Ovary (tissue), 9 donors: ENCODE results near the gene SLC30A2. TPM values are rescaled to one million over a fixed set of nuclear protein-coding genes. Genes with fewer than 3 reads are reported as not detected.
A peak's percentile ranks its signal among the peaks of the same experiment; 100 is the strongest.

Experiments used
- DNase-seq, 5 donors: peaks; one replicate each; pipeline ENCODE4 v3.0.0-alpha.2; 2019 to 2020
- H3K27ac ChIP-seq, 2 donors: fragments of 200-600 bp; one replicate each; pipeline versions ENCODE4 v1.5.1 to v1.8.0; 2019 to 2022
- H3K27me3 ChIP-seq: fragments of 200-600 bp; one replicate; pipeline ENCODE4 v1.8.0; 2022
- H3K36me3 ChIP-seq: fragments of 200-600 bp; sonication (generic); one replicate; pipeline ENCODE4 v1.5.1; 2019
- H3K4me1 ChIP-seq: one replicate; pipeline ENCODE4 v1.8.1; 2013; ENCODE audit warnings: mild to moderate bottlenecking, moderate library complexity; ENCODE audit not compliant: insufficient read depth
- H3K4me3 ChIP-seq: fragments of 200-600 bp; sonication (generic); one replicate; pipeline ENCODE4 v1.5.1; 2017
- H3K9me3 ChIP-seq, 2 donors: fragments of 200-600 bp in 1 of 2; sonication (generic) in 1 of 2; one replicate each; pipeline versions ENCODE4 v1.5.1 to v1.8.1; 2013 to 2019; ENCODE audit warnings: mild to moderate bottlenecking in 1 of 2, moderate library complexity in 1 of 2
- CTCF ChIP-seq, 3 donors: fragments of 450-650 bp in 2 of 3; fragments of 200-600 bp in 1 of 3; IDR thresholded peaks; one replicate each; pipeline versions ENCODE4 v1.5.1 to v1.8.0; 2016 to 2022; ENCODE audit warnings: antibody characterized with exemption in 3 of 3, mild to moderate bottlenecking in 1 of 3
- EP300 ChIP-seq: sonication (generic); formaldehyde crosslinking; IDR thresholded peaks from one replicate; pipeline ENCODE4 v1.6.1; 2017; ENCODE audit warnings: antibody characterized with exemption
- POLR2A ChIP-seq: fragments of 450-650 bp; IDR thresholded peaks from one replicate; pipeline ENCODE4 v1.6.1; 2017; ENCODE audit warnings: antibody characterized with exemption, mild to moderate bottlenecking, moderate library complexity
- WGBS, 3 donors: extraction: QIAGEN DNeasy Blood & Tissue Kit in 1 of 3; methylation state at CpG; one replicate each; pipeline versions ENCODE4 v1.1.5 to v1.1.7; 2013 to 2017; 5-methylcytosine and 5-hydroxymethylcytosine counted together
- intact Hi-C, 4 donors: fragments of 100-400 bp; cut with DNase I; formaldehyde crosslinking; loops; one replicate each; pipeline versions ENCODE4 v1.11.0 to v1.15.1; 2022 to 2023
- polyA plus RNA-seq, 2 donors: library from polyadenylated mRNA; stranded (reverse); fragments of 200-250 nt in 1 of 2; fragments of 350-450 nt in 1 of 2; fragmentation: Illumina TruSeq in 1 of 2; extraction: RNeasy Lipid Tissue Mini Kit (QIAGEN cat#74804) in 1 of 2; gene quantifications; one replicate each; pipeline ENCODE4 v1.2.3, GENCODE V29; 2013 to 2014
- total RNA-seq, 7 donors: library from RNA; depleted of rRNA in 2 of 7; stranded (reverse); fragments of >200 nt in 2 of 7; fragmentation: NEBNext Ultra II Directional in 3 of 7; extraction: Animal tissue kit (Norgen Biotek cat#: 25700) in 3 of 7; gene quantifications; one replicate each; pipeline versions ENCODE4 v1.1.0 to v1.2.4, GENCODE V29; 2016 to 2023
- donor health status: DM: no; HTN: no; CAD: no; lungs with moderate emphysema.
- donor health status: DM: no; HTN: no; CAD: no.
- donor health status: Bipolar disorder and iron deficiency.
- donor health status: DM: yes; HTN: yes; CAD: no.
- donor health status: DM: no; HTN: no; CAD: no.
- donor health status: DM: yes; HTN: yes; CAD: no.

SLC30A2 gene
- total and polyA plus RNA-seq, 9 donors: 0.11 to 0.80 (median 0.17) TPM; not detected in 5

- no peak for DNase-seq
- H3K27me3 ChIP-seq: no peaks in the 10 kb centered on the region
- no peak overlapping the region for H3K4me3 ChIP-seq
- intact Hi-C loops: loop anchor here (5.0 to 10.0 kb wide), 6 partner anchors 92 to 384 kb away; partner anchors contain the start of genes MAN1C1 (in 1 of the 4), SELENON (in 1 of the 4) and STMN1 (in 1 of the 4)
- TF ChIP-seq POLR2A: no peak
- no peak for TF ChIP-seq CTCF (IDR thresholded peaks at IDR 0.05)
- TF ChIP-seq EP300: no peak
- H3K27ac ChIP-seq: no peak overlapping the region
- H3K9me3 ChIP-seq: no peaks in the 10 kb centered on the region
- peaks cover 6% of the 10 kb centered on the region for H3K4me1 ChIP-seq
- WGBS, 3 donors: 62 to 69% (median 68%) methylated on average over 18 of the region's 18 CpGs
- no peaks in the 10 kb centered on the region for H3K36me3 ChIP-seq
Measured at GRCh38 chr1:25999041-25999800, 46.7 kb downstream of the SLC30A2 start.

GRCh38 chr1:25997828-25998761, 47.8 kb downstream of the SLC30A2 start, which contains the start of gene PAFAH2:
Gene PAFAH2, minus strand, starts transcription at chr1:25998063. Its CDS starts 7,247 bp downstream, at chr1:25990816.
- peak; percentile 99 for TF ChIP-seq CTCF (IDR thresholded peaks at IDR 0.05)
- peak; percentile 37 for TF ChIP-seq POLR2A
- TF ChIP-seq EP300: no peak
- 1% methylated on average over 47 of the region's 47 CpGs for WGBS, 3 donors
- H3K4me3 ChIP-seq: peak within 1 kb of the TSS; percentile 69
- no peaks in the 10 kb centered on the region for H3K9me3 ChIP-seq
- intact Hi-C loops: loop anchor here (5.0 to 10.0 kb wide), 6 partner anchors 91 to 383 kb away; partner anchors contain the start of genes MAN1C1 (in 1 of the 4), SELENON (in 1 of the 4) and STMN1 (in 1 of the 4)
- no peaks in the 10 kb centered on the region for H3K27me3 ChIP-seq
- no peaks in the 10 kb centered on the region for H3K36me3 ChIP-seq
- peak; percentile 96 to 98 (median 97) for DNase-seq
- peak within 1 kb of the TSS; percentile 21 to 45 for H3K27ac ChIP-seq
- peaks cover 6% of the 10 kb centered on the region for H3K4me1 ChIP-seq

- Histone ChIP-seq H3K4me1 (peaks cover 6% of the 10 kb centered on the region), H3K36me3 (no peaks in the 10 kb centered on the region), H3K27ac (peak overlapping the region; percentile 21 to 45), H3K27me3 (no peaks in the 10 kb centered on the region), H3K9me3 (no peaks in the 10 kb centered on the region), H3K4me3 (peak overlapping the region; percentile 69)
- DNase-seq: peak in 1 of 5 donors; percentile 34
- WGBS, 3 donors: 3 to 6% (median 4%) methylated on average over 13 of the region's 13 CpGs
- no peak for TF ChIP-seq CTCF (IDR thresholded peaks at IDR 0.05)
- TF ChIP-seq EP300: no peak
- no peak for TF ChIP-seq POLR2A
- intact Hi-C loops: loop anchor here (5.0 to 10.0 kb wide), 6 partner anchors 90 to 382 kb away; partner anchors contain the start of genes MAN1C1 (in 1 of the 4), SELENON (in 1 of the 4) and STMN1 (in 1 of the 4)
Measured at GRCh38 chr1:25996966-25997827, 48.7 kb downstream of the SLC30A2 start.
